ENCODE measurements around the gene PARVB. TPM values are rescaled to one million over a fixed set of nuclear protein-coding genes. Genes with fewer than 3 reads are reported as not detected.

Gene PARVB
- total RNA-seq, 1 donor: 29.3 TPM

GRCh38 chr22:44153710-44154109, 129.6 kb downstream of the PARVB start:
- H3K36me3 ChIP-seq (ENCODE audit: insufficient read depth, low read length): no peaks in the 10 kb centered on the region
- peaks cover 7% of the 10 kb centered on the region for H3K4me1 ChIP-seq (ENCODE audit: insufficient read depth, low read length)
- H3K4me2 ChIP-seq (ENCODE audit: insufficient read depth, low read length): no peak overlapping the region
- no peak overlapping the region for H2AFZ ChIP-seq (ENCODE audit: low read length)
- no peak overlapping the region for H3K4me3 ChIP-seq (ENCODE audit: insufficient read depth, low read length)
- DNase-seq (ENCODE audit: insufficient read length, low spot score, missing footprints): no peak
- no peak for TF ChIP-seq CTCF (IDR thresholded peaks at IDR 0.05; ENCODE audit: extremely low read depth, low read depth, low read length)
- H3K79me2 ChIP-seq (ENCODE audit: insufficient read depth, low read length): no peaks in the 10 kb centered on the region
- H3K27ac ChIP-seq (ENCODE audit: low read depth, low read length): no peak overlapping the region
- no peaks in the 10 kb centered on the region for H4K20me1 ChIP-seq (ENCODE audit: insufficient read depth, low read length)
- H3K9me3 ChIP-seq (ENCODE audit: low read depth, low read length): no peaks in the 10 kb centered on the region
- H3K27me3 ChIP-seq (ENCODE audit: insufficient read depth, low read length): no peaks in the 10 kb centered on the region

- Histone ChIP-seq H3K4me2 (ENCODE audit: insufficient read depth, low read length) (no peak overlapping the region), H3K4me1 (ENCODE audit: insufficient read depth, low read length) (peaks cover 9% of the 10 kb centered on the region), H4K20me1 (ENCODE audit: insufficient read depth, low read length) (no peaks in the 10 kb centered on the region), H3K27me3 (ENCODE audit: insufficient read depth, low read length) (no peaks in the 10 kb centered on the region), H3K36me3 (ENCODE audit: insufficient read depth, low read length) (no peaks in the 10 kb centered on the region), H2AFZ (ENCODE audit: low read length) (no peak overlapping the region), H3K9me3 (ENCODE audit: low read depth, low read length) (no peaks in the 10 kb centered on the region), H3K79me2 (ENCODE audit: insufficient read depth, low read length) (no peaks in the 10 kb centered on the region), H3K4me3 (ENCODE audit: insufficient read depth, low read length) (no peak overlapping the region), H3K27ac (ENCODE audit: low read depth, low read length) (no peak overlapping the region)
- TF ChIP-seq CTCF (IDR thresholded peaks at IDR 0.05; ENCODE audit: extremely low read depth, low read depth, low read length): no peak
- DNase-seq (ENCODE audit: insufficient read length, low spot score, missing footprints): no peak
Observed at GRCh38 chr22:44154436-44154942, 130.4 kb downstream of the PARVB start.

- Histone ChIP-seq H3K9me3 (ENCODE audit: low read depth, low read length) (no peaks in the 10 kb centered on the region), H3K4me2 (ENCODE audit: insufficient read depth, low read length) (no peak overlapping the region), H3K4me1 (ENCODE audit: insufficient read depth, low read length) (peaks cover 14% of the 10 kb centered on the region), H3K79me2 (ENCODE audit: insufficient read depth, low read length) (no peaks in the 10 kb centered on the region), H2AFZ (ENCODE audit: low read length) (no peak overlapping the region), H3K27me3 (ENCODE audit: insufficient read depth, low read length) (no peaks in the 10 kb centered on the region), H3K36me3 (ENCODE audit: insufficient read depth, low read length) (no peaks in the 10 kb centered on the region), H3K4me3 (ENCODE audit: insufficient read depth, low read length) (no peak overlapping the region), H3K27ac (ENCODE audit: low read depth, low read length) (no peak overlapping the region), H4K20me1 (ENCODE audit: insufficient read depth, low read length) (no peaks in the 10 kb centered on the region)
- TF ChIP-seq CTCF (IDR thresholded peaks at IDR 0.05; ENCODE audit: extremely low read depth, low read depth, low read length): no peak
- DNase-seq (ENCODE audit: insufficient read length, low spot score, missing footprints): no peak
Observed at GRCh38 chr22:44155115-44155514, 131.0 kb downstream of the PARVB start.

- no peak overlapping the region for H2AFZ ChIP-seq (ENCODE audit: low read length)
- H3K27me3 ChIP-seq (ENCODE audit: insufficient read depth, low read length): no peaks in the 10 kb centered on the region
- H3K27ac ChIP-seq (ENCODE audit: low read depth, low read length): no peak overlapping the region
- no peak overlapping the region for H3K4me3 ChIP-seq (ENCODE audit: insufficient read depth, low read length)
- no peaks in the 10 kb centered on the region for H3K79me2 ChIP-seq (ENCODE audit: insufficient read depth, low read length)
- no peak for DNase-seq (ENCODE audit: insufficient read length, low spot score, missing footprints)
- H4K20me1 ChIP-seq (ENCODE audit: insufficient read depth, low read length): no peaks in the 10 kb centered on the region
- H3K4me2 ChIP-seq (ENCODE audit: insufficient read depth, low read length): no peak overlapping the region
- peaks cover 9% of the 10 kb centered on the region for H3K4me1 ChIP-seq (ENCODE audit: insufficient read depth, low read length)
- no peaks in the 10 kb centered on the region for H3K36me3 ChIP-seq (ENCODE audit: insufficient read depth, low read length)
- H3K9me3 ChIP-seq (ENCODE audit: low read depth, low read length): no peaks in the 10 kb centered on the region
- TF ChIP-seq CTCF (IDR thresholded peaks at IDR 0.05; ENCODE audit: extremely low read depth, low read depth, low read length): no peak
Observed at GRCh38 chr22:44157916-44158618, 134.0 kb downstream of the PARVB start.

Data from osteoblast (primary cell).